ENCODE measurements around the gene SMURF2. TPM values are rescaled to one million over a fixed set of nuclear protein-coding genes. Genes with fewer than 3 reads are reported as not detected.
A peak's percentile ranks its signal among the peaks of the same experiment; 100 is the strongest.

The SMURF2 gene
- total RNA-seq, 1 donor: 90.5 TPM

GRCh38 chr17:64639516-64639915, 22.6 kb downstream of the SMURF2 start:
- Histone ChIP-seq H3K4me1 (ENCODE audit: insufficient read depth, low read length) (peaks cover 62% of the 10 kb centered on the region), H4K20me1 (ENCODE audit: insufficient read depth, low read length) (peaks cover 80% of the 10 kb centered on the region)
- no peak for DNase-seq (ENCODE audit: insufficient read length, low spot score, missing footprints)

GRCh38 chr17:64638552-64639203, 23.4 kb downstream of the SMURF2 start:
- Histone ChIP-seq H3K36me3 (ENCODE audit: insufficient read depth, low read length) (peaks cover 41% of the 10 kb centered on the region), H2AFZ (ENCODE audit: low read length) (no peak overlapping the region), H3K27me3 (ENCODE audit: insufficient read depth, low read length) (no peaks in the 10 kb centered on the region), H3K79me2 (ENCODE audit: insufficient read depth, low read length) (peaks cover 99% of the 10 kb centered on the region), H3K27ac (ENCODE audit: low read depth, low read length) (peak overlapping the region; percentile 76), H3K4me1 (ENCODE audit: insufficient read depth, low read length) (peaks cover 66% of the 10 kb centered on the region), H4K20me1 (ENCODE audit: insufficient read depth, low read length) (peaks cover 81% of the 10 kb centered on the region), H3K9me3 (ENCODE audit: low read depth, low read length) (no peaks in the 10 kb centered on the region), H3K4me2 (ENCODE audit: insufficient read depth, low read length) (peak overlapping the region; percentile 25), H3K4me3 (ENCODE audit: insufficient read depth, low read length) (no peak overlapping the region)
- DNase-seq (ENCODE audit: insufficient read length, low spot score, missing footprints): no peak
- TF ChIP-seq CTCF (IDR thresholded peaks at IDR 0.05; ENCODE audit: extremely low read depth, low read depth, low read length): no peak

More at GRCh38 chr17:64639516-64639915, 22.6 kb downstream of the SMURF2 start:
- Histone ChIP-seq H3K27me3 (ENCODE audit: insufficient read depth, low read length) (no peaks in the 10 kb centered on the region), H3K36me3 (ENCODE audit: insufficient read depth, low read length) (peaks cover 41% of the 10 kb centered on the region), H3K4me3 (ENCODE audit: insufficient read depth, low read length) (no peak overlapping the region), H3K9me3 (ENCODE audit: low read depth, low read length) (no peaks in the 10 kb centered on the region), H3K79me2 (ENCODE audit: insufficient read depth, low read length) (peaks cover 99% of the 10 kb centered on the region), H2AFZ (ENCODE audit: low read length) (no peak overlapping the region), H3K4me2 (ENCODE audit: insufficient read depth, low read length) (no peak overlapping the region), H3K27ac (ENCODE audit: low read depth, low read length) (peak overlapping the region; percentile 76)
- TF ChIP-seq CTCF (IDR thresholded peaks at IDR 0.05; ENCODE audit: extremely low read depth, low read depth, low read length): no peak

- no peak overlapping the region for H3K4me3 ChIP-seq (ENCODE audit: insufficient read depth, low read length)
- DNase-seq (ENCODE audit: insufficient read length, low spot score, missing footprints): no peak
- peaks cover 25% of the 10 kb centered on the region for H3K36me3 ChIP-seq (ENCODE audit: insufficient read depth, low read length)
- H3K27me3 ChIP-seq (ENCODE audit: insufficient read depth, low read length): no peaks in the 10 kb centered on the region
- H4K20me1 ChIP-seq (ENCODE audit: insufficient read depth, low read length): peaks cover 78% of the 10 kb centered on the region
- no peaks in the 10 kb centered on the region for H3K9me3 ChIP-seq (ENCODE audit: low read depth, low read length)
- H3K4me2 ChIP-seq (ENCODE audit: insufficient read depth, low read length): peak overlapping the region; percentile 26
- no peak for TF ChIP-seq CTCF (IDR thresholded peaks at IDR 0.05; ENCODE audit: extremely low read depth, low read depth, low read length)
- peaks cover 99% of the 10 kb centered on the region for H3K79me2 ChIP-seq (ENCODE audit: insufficient read depth, low read length)
- no peak overlapping the region for H2AFZ ChIP-seq (ENCODE audit: low read length)
- H3K27ac ChIP-seq (ENCODE audit: low read depth, low read length): peak overlapping the region; percentile 63
- peaks cover 63% of the 10 kb centered on the region for H3K4me1 ChIP-seq (ENCODE audit: insufficient read depth, low read length)
Measured at GRCh38 chr17:64635647-64636305, 26.3 kb downstream of the SMURF2 start.

- Histone ChIP-seq H3K79me2 (ENCODE audit: insufficient read depth, low read length) (peaks cover 99% of the 10 kb centered on the region), H2AFZ (ENCODE audit: low read length) (no peak overlapping the region), H3K4me2 (ENCODE audit: insufficient read depth, low read length) (no peak overlapping the region), H4K20me1 (ENCODE audit: insufficient read depth, low read length) (peaks cover 79% of the 10 kb centered on the region), H3K4me3 (ENCODE audit: insufficient read depth, low read length) (no peak overlapping the region), H3K4me1 (ENCODE audit: insufficient read depth, low read length) (peaks cover 48% of the 10 kb centered on the region), H3K36me3 (ENCODE audit: insufficient read depth, low read length) (peaks cover 22% of the 10 kb centered on the region), H3K27me3 (ENCODE audit: insufficient read depth, low read length) (no peaks in the 10 kb centered on the region), H3K27ac (ENCODE audit: low read depth, low read length) (peak overlapping the region; percentile 63), H3K9me3 (ENCODE audit: low read depth, low read length) (no peaks in the 10 kb centered on the region)
- no peak for TF ChIP-seq CTCF (IDR thresholded peaks at IDR 0.05; ENCODE audit: extremely low read depth, low read depth, low read length)
- DNase-seq (ENCODE audit: insufficient read length, low spot score, missing footprints): no peak
Measured at GRCh38 chr17:64634218-64634617, 27.9 kb downstream of the SMURF2 start.
